Astrocyte (in vitro differentiated cells and primary cell): Measurements from ENCODE around the gene SH3BP1. TPM values are rescaled to one million over a fixed set of nuclear protein-coding genes. Genes with fewer than 3 reads are reported as not detected.

Experiments used
- DNase-seq: peaks from one replicate; pipeline ENCODE4 v3.0.0-alpha.2; 2010; ENCODE audit warnings: low read depth
- FAIRE-seq: peaks from 2 replicates; lab custom pipeline; 2011; peaks lifted over from hg19 to GRCh38; lab: Jason Lieb, UNC
- H2AFZ ChIP-seq: 2 replicates; pipeline ENCODE4 v1.6.0; 2012; ENCODE audit warnings: low read depth, low read length, inconsistent platforms
- H3K27ac ChIP-seq: 2 replicates; pipeline ENCODE4 v1.5.1; 2011; ENCODE audit warnings: low read depth, low read length, inconsistent platforms
- H3K27me3 ChIP-seq: 2 replicates; pipeline ENCODE4 v1.6.0; 2011; ENCODE audit warnings: low read length, inconsistent platforms; ENCODE audit not compliant: insufficient read depth
- H3K36me3 ChIP-seq: 2 replicates; pipeline ENCODE4 v1.5.1; 2011; ENCODE audit warnings: low read length, inconsistent platforms; ENCODE audit not compliant: insufficient read depth
- H3K4me1 ChIP-seq: 2 replicates; pipeline ENCODE4 v1.5.1; 2011; ENCODE audit warnings: low read length, inconsistent platforms; ENCODE audit not compliant: insufficient read depth
- H3K4me2 ChIP-seq: 2 replicates; pipeline ENCODE4 v1.6.0; 2012; ENCODE audit warnings: low read length, inconsistent platforms
- H3K4me3 ChIP-seq: 2 replicates; pipeline ENCODE4 v1.5.1; 2011; ENCODE audit warnings: low read depth, mild to moderate bottlenecking, low read length, inconsistent platforms; ENCODE audit not compliant: insufficient read depth
- H3K79me2 ChIP-seq: 2 replicates; pipeline ENCODE4 v1.6.0; 2012; ENCODE audit warnings: mild to moderate bottlenecking, low read length, inconsistent platforms; ENCODE audit not compliant: insufficient read depth
- H3K9ac ChIP-seq: 2 replicates; pipeline ENCODE4 v1.6.0; 2012; ENCODE audit warnings: mild to moderate bottlenecking, low read length, inconsistent platforms
- H3K9me3 ChIP-seq: 2 replicates; pipeline ENCODE4 v1.5.1; 2012; ENCODE audit warnings: low read depth, mild to moderate bottlenecking, low read length, inconsistent platforms; ENCODE audit not compliant: insufficient read depth
- H4K20me1 ChIP-seq: 2 replicates; pipeline ENCODE4 v1.6.0; 2012; ENCODE audit warnings: low read length, inconsistent platforms; ENCODE audit not compliant: insufficient read depth
- H3K27ac Mint-ChIP-seq: one replicate; pipeline ENCODE4 v1.8.0; 2021; ENCODE audit warnings: mild to moderate bottlenecking, mixed read lengths; ENCODE audit not compliant: unreplicated experiment
- H3K27me3 Mint-ChIP-seq: one replicate; pipeline ENCODE4 v1.8.0; 2021; ENCODE audit warnings: low read depth, mixed read lengths; ENCODE audit not compliant: unreplicated experiment
- H3K36me3 Mint-ChIP-seq: one replicate; pipeline ENCODE4 v1.8.0; 2021; ENCODE audit warnings: low read depth, mixed read lengths; ENCODE audit not compliant: unreplicated experiment
- H3K4me1 Mint-ChIP-seq: one replicate; pipeline ENCODE4 v1.8.0; 2021; ENCODE audit warnings: low read depth, mixed read lengths; ENCODE audit not compliant: unreplicated experiment
- H3K4me3 Mint-ChIP-seq: one replicate; pipeline ENCODE4 v1.8.0; 2021; ENCODE audit warnings: mild to moderate bottlenecking, moderate library complexity, mixed read lengths; ENCODE audit not compliant: unreplicated experiment
- H3K9me3 Mint-ChIP-seq: one replicate; pipeline ENCODE4 v1.8.0; 2021; ENCODE audit warnings: mild to moderate bottlenecking, mixed read lengths; ENCODE audit not compliant: unreplicated experiment
- CTCF ChIP-seq: IDR thresholded peaks from 2 replicates; pipeline ENCODE4 v1.5.1; 2011; ENCODE audit warnings: low read depth, mild to moderate bottlenecking, inconsistent platforms, low read length, moderate library complexity; ENCODE audit not compliant: insufficient read depth
- EZH2 ChIP-seq: IDR thresholded peaks from 2 replicates; pipeline ENCODE4 v1.6.1; 2012; ENCODE audit warnings: mild to moderate bottlenecking, low read length, inconsistent platforms; ENCODE audit not compliant: insufficient read depth
- total RNA-seq: library from RNA; stranded (reverse); gene quantifications from 2 replicates; pipeline ENCODE4 v1.2.1, GENCODE V29; 2021

The SH3BP1 gene
- total RNA-seq, 1 donor from 2014 or later = 26.5 TPM

- H2AFZ ChIP-seq = peak within 1 kb of the TSS; percentile 98
- DNase-seq (peak; percentile 83), FAIRE-seq (no peak)
- peak within 1 kb of the TSS; percentile 94 for H3K27ac Mint-ChIP-seq
- peak within 1 kb of the TSS; percentile 94 for H3K4me3 ChIP-seq
- H4K20me1 ChIP-seq = peaks cover 16% of the 10 kb centered on the region
- H3K4me3 Mint-ChIP-seq = peak within 1 kb of the TSS; percentile 98
- H3K9me3 ChIP-seq = no peaks in the 10 kb centered on the region
- H3K9me3 Mint-ChIP-seq = no peaks in the 10 kb centered on the region
- H3K4me1 ChIP-seq = peaks cover 2% of the 10 kb centered on the region
- peaks cover 4% of the 10 kb centered on the region for H3K4me1 Mint-ChIP-seq
- peak within 1 kb of the TSS; percentile 89 for H3K27ac ChIP-seq
- TF ChIP-seq CTCF = no peak
- peaks cover 8% of the 10 kb centered on the region for H3K36me3 ChIP-seq
- H3K4me2 ChIP-seq = peak within 1 kb of the TSS; percentile 99
- H3K9ac ChIP-seq = peak within 1 kb of the TSS; percentile 93
- peaks cover 23% of the 10 kb centered on the region for H3K79me2 ChIP-seq
- H3K27me3 Mint-ChIP-seq = no peaks in the 10 kb centered on the region
- H3K27me3 ChIP-seq = no peaks in the 10 kb centered on the region
- peaks cover 4% of the 10 kb centered on the region for H3K36me3 Mint-ChIP-seq
Observed at GRCh38 chr22:37686002-37686982, 46.8 kb downstream of the SH3BP1 start, which contains the start of gene NOL12. Gene NOL12, plus strand, starts transcription at chr22:37686343. Its CDS starts 50 bp downstream, at chr22:37686393.

GRCh38 chr22:37690407-37690806, 50.9 kb downstream of the SH3BP1 start:
- no peak for FAIRE-seq
- no peaks in the 10 kb centered on the region for H3K9me3 ChIP-seq

More at GRCh38 chr22:37690407-37690806, 50.9 kb downstream of the SH3BP1 start:
- TF ChIP-seq CTCF (no peak), EZH2 (no peak)
- Mint-ChIP-seq H3K9me3 (no peaks in the 10 kb centered on the region), H3K4me3 (no peak overlapping the region), H3K27me3 (no peaks in the 10 kb centered on the region), H3K27ac (no peak overlapping the region), H3K4me1 (peaks cover 1% of the 10 kb centered on the region), H3K36me3 (peaks cover 14% of the 10 kb centered on the region)
- Histone ChIP-seq H3K36me3 (peaks cover 13% of the 10 kb centered on the region), H3K27ac (no peak overlapping the region), H2AFZ (no peak overlapping the region), H3K4me2 (no peak overlapping the region), H3K4me3 (no peak overlapping the region), H3K9ac (no peak overlapping the region), H4K20me1 (peaks cover 14% of the 10 kb centered on the region), H3K79me2 (peaks cover 23% of the 10 kb centered on the region), H3K27me3 (no peaks in the 10 kb centered on the region), H3K4me1 (no peaks in the 10 kb centered on the region)
- no peak for DNase-seq
